Neutrophil (primary cell): ENCODE results near the gene TCF7.

Source experiments
- H3K27ac ChIP-seq: fragments of 200-600 bp; sonication (generic); 2 replicates; pipeline ENCODE4 v1.5.1; 2016; ENCODE audit warnings: mild to moderate bottlenecking, moderate library complexity
- H3K27me3 ChIP-seq: fragments of 200-600 bp; sonication (generic); 2 replicates; pipeline ENCODE4 v1.6.0; 2016; ENCODE audit warnings: mild to moderate bottlenecking
- H3K36me3 ChIP-seq: fragments of 200-600 bp; sonication (generic); 2 replicates; pipeline ENCODE4 v1.5.1; 2017
- H3K4me1 ChIP-seq, 2 experiments: fragments of 200-600 bp in 1 of 2; sonication (generic) in 1 of 2; 1 replicate in 1 of 2; 2 replicates in 1 of 2; pipeline versions ENCODE4 v1.5.1 to v1.6.1; 2013 to 2016; ENCODE audit warnings: low read depth in 1 of 2, low read length in 1 of 2, mild to moderate bottlenecking in 1 of 2, moderate library complexity in 1 of 2; ENCODE audit not compliant: control insufficient read depth in 1 of 2, insufficient read depth in 1 of 2
- H3K4me3 ChIP-seq, 2 experiments: fragments of 200-600 bp in 1 of 2; sonication (generic) in 1 of 2; 1 replicate in 1 of 2; 2 replicates in 1 of 2; pipeline ENCODE4 v1.5.1; 2013 to 2016; ENCODE audit warnings: low read depth in 1 of 2, low read length in 1 of 2, mild to moderate bottlenecking in 1 of 2, moderate library complexity in 1 of 2
- H3K9me3 ChIP-seq: fragments of 200-600 bp; sonication (generic); 2 replicates; pipeline ENCODE4 v1.5.1; 2016
- CTCF ChIP-seq: fragments of 200-600 bp; sonication (generic); IDR thresholded peaks from 2 replicates; pipeline ENCODE4 v1.5.1; 2016; ENCODE audit warnings: antibody characterized with exemption

Gene TCF7

GRCh38 chr5:134115806-134116175 lies 1.3 kb downstream of the TCF7 start:
- Histone ChIP-seq H3K27me3 (peaks cover 93% of the 10 kb centered on the region), H3K27ac (no peak overlapping the region), H3K9me3 (no peaks in the 10 kb centered on the region), H3K36me3 (no peaks in the 10 kb centered on the region), H3K4me3 (no peak overlapping the region), H3K4me1 (peaks cover 10 to 17% of the 10 kb centered on the region in 2 experiments)
- no peak for TF ChIP-seq CTCF

- Histone ChIP-seq H3K4me1 (peaks cover 10 to 17% of the 10 kb centered on the region in 2 experiments), H3K27ac (no peak overlapping the region), H3K9me3 (no peaks in the 10 kb centered on the region), H3K4me3 (no peak overlapping the region), H3K27me3 (peaks cover 88% of the 10 kb centered on the region), H3K36me3 (no peaks in the 10 kb centered on the region)
- TF ChIP-seq CTCF: no peak
Measured at GRCh38 chr5:134116286-134116685, 1.8 kb downstream of the TCF7 start.

GRCh38 chr5:134116789-134117761 lies 2.6 kb downstream of the TCF7 start:
- H3K36me3 ChIP-seq: no peaks in the 10 kb centered on the region
- no peak overlapping the region for H3K4me3 ChIP-seq
- H3K4me1 ChIP-seq: peaks cover 10 to 17% of the 10 kb centered on the region in 2 experiments
- peaks cover 80% of the 10 kb centered on the region for H3K27me3 ChIP-seq
- no peak overlapping the region for H3K27ac ChIP-seq
- no peak for TF ChIP-seq CTCF
- no peaks in the 10 kb centered on the region for H3K9me3 ChIP-seq

- no peaks in the 10 kb centered on the region for H3K9me3 ChIP-seq
- peaks cover 67% of the 10 kb centered on the region for H3K27me3 ChIP-seq
- no peak overlapping the region for H3K4me3 ChIP-seq
- no peak for TF ChIP-seq CTCF
- no peaks in the 10 kb centered on the region for H3K36me3 ChIP-seq
- no peak overlapping the region for H3K27ac ChIP-seq
- H3K4me1 ChIP-seq: peaks cover 10 to 15% of the 10 kb centered on the region in 2 experiments
Measured at GRCh38 chr5:134118212-134118835, 3.8 kb downstream of the TCF7 start.

GRCh38 chr5:134119720-134120119 lies 5.2 kb downstream of the TCF7 start:
- no peak overlapping the region for H3K27ac ChIP-seq
- no peak for TF ChIP-seq CTCF
- H3K36me3 ChIP-seq: no peaks in the 10 kb centered on the region
- no peak overlapping the region for H3K4me3 ChIP-seq
- peaks cover 53% of the 10 kb centered on the region for H3K27me3 ChIP-seq
- no peaks in the 10 kb centered on the region for H3K9me3 ChIP-seq
- peaks cover 0 to 7% of the 10 kb centered on the region in 2 experiments for H3K4me1 ChIP-seq
